ENCODE results near the gene CHMP6.

The CHMP6 gene

DNA sequence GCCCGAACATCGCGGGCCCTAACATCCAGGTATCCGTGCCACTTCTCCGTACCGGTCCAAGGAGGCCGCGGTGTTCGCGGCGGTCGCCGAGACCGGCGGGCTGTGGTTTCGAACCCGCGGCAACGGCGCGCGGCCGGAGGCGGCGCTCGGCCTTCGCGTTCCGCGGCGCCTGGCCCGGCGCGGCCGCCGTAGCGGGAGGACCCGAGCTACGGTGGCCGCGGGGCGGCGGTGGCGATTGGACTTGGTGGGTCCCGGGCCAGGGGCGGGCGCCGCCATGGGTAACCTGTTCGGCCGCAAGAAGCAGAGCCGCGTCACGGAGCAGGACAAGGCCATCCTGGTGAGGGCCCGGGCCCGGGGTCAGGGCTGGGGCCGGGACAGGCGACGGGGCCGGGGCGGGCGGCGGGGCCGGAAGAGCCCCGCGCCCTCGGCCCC lies at the start of gene CHMP6:
Gene CHMP6 (plus strand): TSS at position 197 of the 432 bp plus-strand sequence. CDS start 78 bp downstream, at position 275.
- TF ChIP-seq, protein P1, sequence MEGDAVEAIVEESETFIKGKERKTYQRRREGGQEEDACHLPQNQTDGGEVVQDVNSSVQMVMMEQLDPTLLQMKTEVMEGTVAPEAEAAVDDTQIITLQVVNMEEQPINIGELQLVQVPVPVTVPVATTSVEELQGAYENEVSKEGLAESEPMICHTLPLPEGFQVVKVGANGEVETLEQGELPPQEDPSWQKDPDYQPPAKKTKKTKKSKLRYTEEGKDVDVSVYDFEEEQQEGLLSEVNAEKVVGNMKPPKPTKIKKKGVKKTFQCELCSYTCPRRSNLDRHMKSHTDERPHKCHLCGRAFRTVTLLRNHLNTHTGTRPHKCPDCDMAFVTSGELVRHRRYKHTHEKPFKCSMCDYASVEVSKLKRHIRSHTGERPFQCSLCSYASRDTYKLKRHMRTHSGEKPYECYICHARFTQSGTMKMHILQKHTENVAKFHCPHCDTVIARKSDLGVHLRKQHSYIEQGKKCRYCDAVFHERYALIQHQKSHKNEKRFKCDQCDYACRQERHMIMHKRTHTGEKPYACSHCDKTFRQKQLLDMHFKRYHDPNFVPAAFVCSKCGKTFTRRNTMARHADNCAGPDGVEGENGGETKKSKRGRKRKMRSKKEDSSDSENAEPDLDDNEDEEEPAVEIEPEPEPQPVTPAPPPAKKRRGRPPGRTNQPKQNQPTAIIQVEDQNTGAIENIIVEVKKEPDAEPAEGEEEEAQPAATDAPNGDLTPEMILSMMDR (IDR thresholded peaks at IDR 0.05; ENCODE audit: control insufficient read depth, extremely low read depth, insufficient read depth), result peak; percentile 14; the same call in 1 of the 2 replicates
- peak within 1 kb of the TSS; percentile 63 for H3K4me3 ChIP-seq (ENCODE audit: low read depth, low read length)
- DNase-seq (ENCODE audit: low read depth), result no peak

DNA sequence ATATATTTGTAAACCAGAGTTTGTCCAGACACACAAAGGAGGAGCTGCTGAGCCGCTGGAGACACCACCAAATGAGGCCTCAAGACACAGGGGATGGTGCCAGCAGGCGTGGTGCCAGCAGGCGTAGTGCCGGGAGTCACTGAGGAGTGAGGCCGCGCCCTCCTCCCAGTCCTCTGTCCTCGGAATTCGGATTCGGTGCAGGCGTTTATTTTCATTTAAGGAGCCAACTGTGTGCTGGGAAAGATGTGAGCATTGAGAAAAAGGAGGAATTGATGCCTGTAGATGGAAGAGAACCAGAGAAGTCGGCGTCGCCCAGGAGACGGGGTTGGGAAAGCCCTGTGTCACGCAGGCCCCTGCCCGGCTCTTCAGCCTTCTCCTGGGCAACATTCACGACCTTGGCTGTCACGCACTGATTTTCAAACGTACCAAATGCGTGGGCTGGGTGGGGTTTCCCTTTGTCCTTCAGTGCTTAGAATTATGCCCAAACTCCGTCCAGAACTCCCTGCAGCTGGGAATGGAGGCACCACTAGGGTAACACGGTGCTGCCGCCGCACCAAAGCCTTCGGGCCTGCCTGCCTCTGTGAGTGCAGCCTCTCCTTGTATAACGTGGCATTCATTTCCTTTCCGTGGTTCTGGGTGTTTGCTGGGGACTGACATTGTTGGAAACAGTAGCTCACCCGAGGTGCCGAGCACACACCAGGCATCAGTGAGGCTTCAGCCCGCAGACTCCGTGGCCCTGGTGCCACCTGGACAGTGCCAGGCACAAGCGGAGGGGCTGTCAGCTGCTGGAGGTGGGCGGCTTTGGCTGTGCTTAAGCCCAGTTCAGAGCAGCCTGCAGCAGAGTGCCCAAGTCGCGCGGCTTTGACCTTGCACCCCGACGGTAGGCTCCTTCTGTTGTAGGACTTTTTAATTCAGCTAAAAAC lies 49.0 kb upstream of the CHMP6 start:
- H3K4me3 ChIP-seq (ENCODE audit: low read depth, low read length), result no peak overlapping the region
- TF ChIP-seq, protein P1 (IDR thresholded peaks at IDR 0.05; ENCODE audit: control insufficient read depth, extremely low read depth, insufficient read depth), result no peak; the same call in 1 of the 2 replicates
- DNase-seq (ENCODE audit: low read depth), result peak; percentile 54

DNA sequence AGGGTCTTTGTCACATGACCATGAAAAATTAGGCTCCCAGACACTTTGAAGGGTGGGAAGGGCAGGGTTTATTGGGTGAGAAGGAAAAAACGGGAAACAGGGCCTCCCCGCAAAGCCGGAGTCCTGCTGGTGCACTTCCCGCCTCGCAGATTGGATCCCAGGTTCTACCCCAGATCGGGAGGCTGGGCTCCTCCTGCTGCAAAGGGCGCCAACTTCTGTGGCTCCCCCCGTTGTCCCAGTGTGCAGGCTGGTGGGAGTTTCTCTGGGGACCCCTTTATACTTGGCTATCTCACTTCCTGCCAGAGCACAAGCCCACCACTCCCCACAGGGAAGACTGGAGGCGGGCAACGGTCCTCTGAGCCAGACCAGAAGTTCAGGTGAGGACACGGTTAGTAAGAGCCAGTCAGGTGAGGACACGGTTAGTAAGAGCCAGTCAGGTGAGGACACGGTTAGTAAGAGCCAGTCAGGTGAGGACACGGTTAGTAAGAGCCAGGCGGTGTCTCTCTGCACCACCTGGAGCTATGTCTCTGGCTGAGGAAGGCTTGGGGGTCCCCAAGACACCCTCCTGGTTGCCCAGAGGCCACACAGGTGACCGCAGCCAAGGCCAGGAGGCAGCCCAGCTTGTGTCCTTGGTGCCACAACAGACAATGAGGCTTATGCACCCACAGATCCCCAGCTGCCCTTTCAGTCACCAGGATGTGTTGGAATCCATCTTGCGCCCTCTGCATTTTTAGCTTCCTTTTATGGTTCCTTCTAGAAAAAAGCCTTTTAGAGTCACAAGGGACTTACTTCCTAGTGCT lies 48.1 kb upstream of the CHMP6 start:
- no peak for DNase-seq (ENCODE audit: low read depth)
- TF ChIP-seq, protein P1 (IDR thresholded peaks at IDR 0.05; ENCODE audit: control insufficient read depth, extremely low read depth, insufficient read depth), result no peak

DNA sequence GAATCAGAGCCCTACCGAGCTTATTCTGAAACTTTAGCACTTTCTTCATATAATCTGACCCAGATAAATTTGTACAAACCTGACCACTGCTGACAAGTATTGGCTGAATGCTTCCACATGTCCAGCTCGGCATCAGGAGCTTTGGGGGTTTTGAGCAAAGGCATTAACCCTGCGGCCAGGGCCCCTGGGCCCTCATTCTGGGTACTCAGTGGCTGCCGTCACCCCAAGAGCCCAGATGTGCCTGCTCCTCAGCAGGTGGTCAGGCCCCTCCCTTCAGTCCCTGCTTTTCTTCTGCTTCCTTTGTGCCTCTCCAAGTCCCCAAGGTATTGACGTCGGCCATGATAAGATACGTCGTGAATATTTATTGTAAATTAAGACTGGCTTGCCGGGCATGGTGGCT lies 47.3 kb upstream of the CHMP6 start:
- no peak overlapping the region for H3K4me3 ChIP-seq (ENCODE audit: low read depth, low read length)
- DNase-seq (ENCODE audit: low read depth), result no peak
- TF ChIP-seq, protein P1 (IDR thresholded peaks at IDR 0.05; ENCODE audit: control insufficient read depth, extremely low read depth, insufficient read depth), result no peak

More for the DNA sequence above, 48.1 kb upstream of the CHMP6 start:
- H3K4me3 ChIP-seq (ENCODE audit: low read depth, low read length), result no peak overlapping the region

DNA sequence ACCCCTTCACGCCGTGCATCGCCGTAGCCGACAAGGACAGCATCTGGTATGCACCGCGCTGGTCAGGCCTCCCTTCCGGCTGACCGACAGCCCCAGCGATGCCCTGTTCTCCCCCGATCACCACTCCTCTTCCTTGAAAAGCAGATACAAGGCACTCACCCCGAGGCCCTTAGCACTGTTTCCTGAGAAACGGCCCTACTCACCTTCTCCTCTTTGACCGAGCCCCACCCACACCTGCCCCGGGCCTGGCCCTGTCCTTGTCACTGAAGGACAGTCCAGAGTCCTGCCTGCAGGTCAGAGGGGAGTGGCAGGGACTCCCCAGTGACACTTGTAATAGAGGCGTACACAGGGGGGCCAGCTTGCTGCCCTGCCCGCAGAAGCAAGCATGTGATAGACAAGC lies 45.9 kb upstream of the CHMP6 start:
- DNase-seq (ENCODE audit: low read depth), result no peak
- H3K4me3 ChIP-seq (ENCODE audit: low read depth, low read length), result no peak overlapping the region
- TF ChIP-seq, protein P1 (IDR thresholded peaks at IDR 0.05; ENCODE audit: control insufficient read depth, extremely low read depth, insufficient read depth), result no peak

DNA sequence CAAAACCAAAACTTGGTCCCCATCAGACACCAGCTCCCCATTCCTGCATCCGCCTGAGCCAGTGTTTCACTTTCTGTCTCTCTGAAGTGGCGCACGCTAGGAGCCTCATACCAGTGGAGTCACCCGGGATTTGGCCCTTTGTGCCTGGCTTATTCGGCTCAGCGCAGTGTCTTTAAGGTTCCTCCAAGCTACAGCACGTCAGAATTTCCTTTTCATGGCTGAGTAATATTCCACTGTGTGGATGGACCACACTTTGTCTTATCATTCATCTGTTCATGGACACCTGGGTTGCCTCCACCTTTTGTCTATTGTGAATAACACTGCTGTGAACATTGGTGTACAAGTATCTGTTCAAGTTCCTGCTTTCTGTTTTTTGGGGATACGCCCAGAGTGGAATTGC lies 45.2 kb upstream of the CHMP6 start:
- TF ChIP-seq, protein P1 (IDR thresholded peaks at IDR 0.05; ENCODE audit: control insufficient read depth, extremely low read depth, insufficient read depth), result no peak
- no peak for DNase-seq (ENCODE audit: low read depth)
- H3K4me3 ChIP-seq (ENCODE audit: low read depth, low read length), result no peak overlapping the region
